ENCODE data around the gene GPR89B. TPM values are rescaled to one million over a fixed set of nuclear protein-coding genes. Genes with fewer than 3 reads are reported as not detected.
A peak's percentile ranks its signal among the peaks of the same experiment; 100 is the strongest.
"Not testable (repeated sequence)": the region's sequence is repeated elsewhere in the genome, so short reads cannot be mapped to it uniquely, and the experiment has no call there.

GPR89B gene
- total RNA-seq, 2 donors from 2014 or later, result 7.5 to 9.2 TPM

DNA sequence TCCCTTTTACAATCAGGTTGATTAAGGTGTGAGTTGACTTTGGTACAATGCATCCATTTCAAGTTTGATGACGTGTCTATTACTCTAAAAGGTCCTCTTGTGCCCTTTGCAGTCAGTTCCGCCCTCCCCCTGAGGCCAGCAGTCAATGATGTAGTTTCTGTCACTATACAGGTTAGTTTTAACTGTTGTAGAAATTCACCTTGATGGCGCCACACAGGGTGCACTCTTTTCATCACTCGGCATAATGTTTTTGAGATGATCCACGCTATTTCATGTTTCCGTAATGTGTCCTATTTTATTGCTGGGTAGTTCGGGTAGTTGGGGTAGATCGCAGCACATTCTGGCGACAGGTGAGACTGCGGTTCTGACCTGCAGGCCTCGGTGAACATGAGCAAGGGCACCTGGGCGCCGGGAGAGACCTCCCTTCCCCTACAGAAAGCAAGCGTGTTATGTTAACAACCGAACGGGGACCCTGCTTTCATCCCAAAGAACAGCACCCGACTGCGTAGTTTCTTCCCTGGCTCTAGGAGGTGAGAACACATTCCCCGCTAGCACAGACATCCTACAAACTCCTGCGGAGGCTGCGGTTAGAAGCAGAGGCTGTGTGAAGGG is 109.7 kb downstream of the GPR89B start:
- not testable (repeated sequence) for DNase-seq (ENCODE audit: low spot score); H3K36me3 ChIP-seq; H3K9me3 ChIP-seq; H3K4me1 ChIP-seq; H3K27me3 ChIP-seq
- H3K27ac ChIP-seq, result peak overlapping the region in 1 of 2 donors; percentile 73
- H3K4me3 ChIP-seq, result peak overlapping the region; percentile 30 to 48

DNA sequence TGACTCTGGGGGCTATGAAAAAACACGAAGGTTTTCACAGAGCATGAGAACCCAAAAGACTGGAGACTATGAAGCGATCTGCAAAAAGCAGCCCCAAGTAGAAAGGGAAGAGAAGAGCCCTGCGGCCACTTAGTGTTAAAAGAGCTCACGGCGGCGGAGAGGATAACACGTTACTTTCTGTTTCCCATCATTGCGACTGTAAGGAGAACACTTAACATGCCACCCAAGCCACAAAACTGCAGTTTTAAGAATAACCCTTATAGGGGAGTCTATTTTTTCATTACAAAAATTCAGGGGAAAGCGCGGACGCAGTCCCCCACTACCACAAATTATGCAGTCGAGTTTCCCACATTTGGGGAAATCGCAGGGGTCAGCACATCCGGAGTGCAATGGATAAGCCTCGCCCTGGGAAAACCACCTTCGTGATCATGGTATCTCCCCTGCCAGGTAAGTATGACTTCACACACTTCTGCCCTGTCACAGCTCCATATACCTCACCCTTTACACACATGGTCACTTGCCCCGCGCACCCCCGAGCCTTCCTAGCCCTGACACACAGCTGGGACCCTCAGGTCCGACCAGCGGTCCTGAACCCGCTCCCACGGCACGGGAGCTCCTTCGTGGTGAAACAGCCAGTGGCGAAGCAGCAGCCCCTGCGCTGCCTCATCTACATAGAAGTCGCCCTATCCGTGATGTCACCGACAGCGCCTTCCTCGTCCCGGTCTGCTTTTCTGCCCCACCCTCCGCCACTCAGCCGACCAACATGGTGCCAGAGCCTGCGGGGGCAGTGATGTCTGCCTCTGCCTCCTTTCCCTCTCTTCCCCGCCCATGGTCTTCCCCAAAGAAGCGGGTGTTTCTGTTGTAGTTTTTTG is 110.5 kb downstream of the GPR89B start:
- H3K36me3 ChIP-seq, H3K4me1 ChIP-seq, H3K9me3 ChIP-seq, H3K27me3 ChIP-seq: not testable (repeated sequence)
- peak overlapping the region; percentile 30 to 48 for H3K4me3 ChIP-seq
- peak overlapping the region; percentile 73 to 74 for H3K27ac ChIP-seq
- DNase-seq (ENCODE audit: low spot score), result peak; percentile 75

Other genes with a start within 250 kb of the GPR89B start
- 100 to 1,000 TPM; 114 to 126 TPM for gene GJA5, start 167.8 kb upstream of the GPR89B start, total RNA-seq
- not detected for gene GJA8, start 25.6 kb upstream of the GPR89B start, total RNA-seq
- 1 to 10 TPM; 1.9 to 2.2 TPM for gene NBPF11, start 223.9 kb downstream of the GPR89B start, total RNA-seq